Activated CD8-positive, alpha-beta memory T cell treated with anti-CD3 and anti-CD28 coated beads, Interleukin-2, amount 10 ng/mL, durations not matched to agents 7 days and 5 days (primary cell): ENCODE data around the gene C17orf113. TPM values are rescaled to one million over a fixed set of nuclear protein-coding genes. Genes with fewer than 3 reads are reported as not detected.

Experiments
- ATAC-seq: fragments of 150-1000 bp; cut with Tn5 transposase; one replicate; pipeline ENCODE4 v1.10.0; 2021; ENCODE audit warnings: moderate library complexity
- CTCF ChIA-PET: fragments of 350-600 bp; sonication (Branson Sonifier 250); formaldehyde crosslinking; loops from one replicate; lab custom pipeline; 2021; ENCODE audit warnings: antibody characterized with exemption; lab: Charles Lee
- DNase-seq: peaks from one replicate; pipeline ENCODE4 v3.0.0-alpha.2; 2020
- H3K27ac Mint-ChIP-seq: one replicate; pipeline ENCODE4 v1.8.0; 2021; ENCODE audit warnings: mild to moderate bottlenecking, mixed read lengths
- H3K27me3 Mint-ChIP-seq: one replicate; pipeline ENCODE4 v1.8.0; 2021; ENCODE audit warnings: mixed read lengths
- H3K36me3 Mint-ChIP-seq: one replicate; pipeline ENCODE4 v1.8.0; 2021; ENCODE audit warnings: mild to moderate bottlenecking, mixed read lengths
- H3K4me1 Mint-ChIP-seq: one replicate; pipeline ENCODE4 v1.8.0; 2021; ENCODE audit warnings: mixed read lengths
- H3K4me3 Mint-ChIP-seq: one replicate; pipeline ENCODE4 v1.8.0; 2021; ENCODE audit warnings: mild to moderate bottlenecking, moderate library complexity, mixed read lengths
- H3K9me3 Mint-ChIP-seq: one replicate; pipeline ENCODE4 v1.8.0; 2022; ENCODE audit warnings: low read depth, mixed read lengths
- total RNA-seq, 2 experiments: library from RNA; stranded (reverse); gene quantifications; one replicate each; pipeline ENCODE4 v1.2.3, GENCODE V29; 2021

C17orf113 gene
- total RNA-seq, 2 experiments from 2014 or later: 0.14 to 0.23 TPM

DNA sequence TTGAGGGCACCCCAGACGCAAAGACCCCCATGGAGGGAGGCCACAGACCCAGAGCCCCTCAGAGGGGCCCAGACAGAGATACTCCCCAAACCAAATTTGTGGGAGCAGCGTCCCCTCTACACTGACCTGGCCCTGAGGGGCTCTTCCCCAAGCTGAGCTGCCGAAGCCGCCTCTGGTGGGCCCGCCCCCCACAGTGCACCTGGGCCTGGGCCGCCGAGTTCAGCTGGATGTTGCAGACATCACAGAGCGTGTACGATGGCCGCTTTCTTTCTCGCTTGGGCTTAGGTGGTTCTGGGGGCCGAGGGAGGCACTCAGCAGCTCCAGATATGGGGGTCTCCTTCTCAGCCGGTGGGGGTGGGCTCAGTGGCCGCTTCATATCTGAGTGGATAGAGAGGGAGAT is 12.3 kb upstream of the C17orf113 start:
- ATAC-seq: no peak
- H3K27ac Mint-ChIP-seq: no peak overlapping the region
- no peak for DNase-seq
- H3K4me1 Mint-ChIP-seq: peaks cover 22% of the 10 kb centered on the region
- no peak overlapping the region for H3K4me3 Mint-ChIP-seq
- CTCF ChIA-PET: interaction anchor here (0.8 to 2.2 kb wide), 3 partner anchors 42 to 74 kb away, joined by 3 to 8 read pairs (median 3); partner anchors contain the start of gene NKIRAS2
- no peaks in the 10 kb centered on the region for H3K27me3 Mint-ChIP-seq
- no peaks in the 10 kb centered on the region for H3K36me3 Mint-ChIP-seq
- H3K9me3 Mint-ChIP-seq: no peaks in the 10 kb centered on the region

DNA sequence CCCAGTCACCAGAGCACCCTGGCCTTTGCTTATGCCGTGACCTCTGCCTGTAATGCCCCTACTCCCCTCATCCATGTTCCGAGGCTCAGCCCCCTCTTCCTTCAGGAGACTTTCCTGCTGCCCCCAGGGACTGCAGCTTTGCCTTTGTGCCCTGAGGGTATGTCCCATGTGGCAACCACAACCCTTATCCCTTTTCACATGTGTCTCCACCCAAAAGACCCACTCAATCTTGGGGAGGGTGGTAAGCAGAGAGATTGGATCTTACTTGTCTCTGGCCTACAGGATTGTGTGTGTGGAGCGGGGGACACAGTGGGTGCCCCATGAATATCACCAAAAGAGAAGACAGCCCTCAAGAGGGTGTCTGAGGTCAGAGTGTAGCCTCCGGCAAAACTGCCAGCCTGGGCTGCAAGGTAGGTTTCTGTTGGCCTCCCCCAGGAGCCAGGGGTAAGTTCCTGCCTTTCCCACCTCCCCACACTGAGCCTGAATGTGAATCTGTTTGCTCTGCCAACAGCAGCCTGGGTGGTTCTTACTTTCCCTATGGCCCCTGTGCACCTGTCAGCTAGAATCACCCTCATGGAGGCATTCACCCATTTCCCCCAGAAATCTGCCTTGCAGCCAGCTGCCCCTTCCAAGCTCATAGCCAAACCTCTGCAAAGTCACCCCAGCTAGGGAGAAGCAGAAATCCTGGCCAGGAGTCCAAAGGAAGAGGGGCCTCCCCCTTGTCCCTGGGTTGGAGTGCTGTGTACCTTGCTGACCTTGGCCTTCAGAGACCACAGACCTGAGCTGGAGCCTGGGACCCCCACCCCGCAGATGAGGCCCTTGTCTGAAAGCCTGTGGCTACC is 11.5 kb upstream of the C17orf113 start:
- Mint-ChIP-seq H3K36me3 (no peaks in the 10 kb centered on the region), H3K4me1 (peaks cover 22% of the 10 kb centered on the region), H3K9me3 (no peaks in the 10 kb centered on the region), H3K27me3 (no peaks in the 10 kb centered on the region), H3K27ac (no peak overlapping the region), H3K4me3 (no peak overlapping the region)
- DNase-seq (no peak), ATAC-seq (no peak)
- CTCF ChIA-PET: interaction anchor here (1.2 to 2.2 kb wide), 4 partner anchors 37 to 99 kb away, joined by 3 to 8 read pairs (median 3); partner anchors contain the start of gene NKIRAS2

DNA sequence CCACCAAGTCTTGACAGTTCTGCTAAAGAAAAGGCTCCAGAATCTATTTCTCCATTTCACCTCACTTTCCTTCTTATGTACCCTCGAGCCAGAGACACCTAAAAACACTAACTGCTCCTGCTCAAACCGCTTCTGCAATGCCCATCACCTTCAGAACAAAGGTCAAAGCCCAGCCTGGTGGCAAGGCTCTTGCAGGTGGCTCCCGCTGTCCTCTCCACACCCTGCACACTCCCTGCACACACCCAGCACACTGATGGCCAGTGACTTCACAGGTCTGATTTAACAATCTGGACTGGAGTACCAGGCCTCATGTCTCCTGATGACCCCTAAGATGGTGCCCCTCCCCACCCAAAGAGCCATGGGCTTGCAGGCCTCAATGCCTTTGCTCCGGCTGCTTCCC is 9.8 kb upstream of the C17orf113 start:
- Mint-ChIP-seq H3K4me3 (no peak overlapping the region), H3K9me3 (no peaks in the 10 kb centered on the region), H3K27me3 (peaks cover 2% of the 10 kb centered on the region), H3K4me1 (peaks cover 21% of the 10 kb centered on the region), H3K27ac (no peak overlapping the region), H3K36me3 (no peaks in the 10 kb centered on the region)
- no peak for ATAC-seq
- DNase-seq: no peak
- CTCF ChIA-PET: interaction anchor here (0.9 kb wide), 1 partner anchor 252 kb away, joined by 3 read pairs; no protein-coding TSS in a partner anchor

DNA sequence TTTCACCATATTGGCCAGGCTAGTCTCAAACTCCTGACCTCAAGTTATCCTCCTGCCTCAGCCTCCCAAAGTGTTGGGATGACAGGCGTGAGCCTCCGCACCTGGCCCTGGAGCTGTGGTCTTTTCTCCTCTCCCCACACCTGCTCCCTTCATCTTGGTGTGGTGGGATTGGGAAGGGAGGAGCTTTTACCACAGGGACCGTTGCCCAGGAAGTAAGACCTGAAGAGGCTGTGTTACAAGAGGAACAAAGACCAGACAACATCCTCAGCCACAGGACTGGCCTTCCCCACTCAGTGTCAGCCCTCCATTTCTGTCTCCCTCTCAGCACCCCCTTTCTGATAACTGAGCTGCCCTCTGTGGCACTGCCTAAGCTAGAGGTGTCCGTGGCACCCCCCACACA is 9.4 kb upstream of the C17orf113 start:
- peaks cover 17% of the 10 kb centered on the region for H3K4me1 Mint-ChIP-seq
- ATAC-seq: no peak
- H3K9me3 Mint-ChIP-seq: no peaks in the 10 kb centered on the region
- H3K27me3 Mint-ChIP-seq: peaks cover 6% of the 10 kb centered on the region
- no peaks in the 10 kb centered on the region for H3K36me3 Mint-ChIP-seq
- H3K4me3 Mint-ChIP-seq: no peak overlapping the region
- CTCF ChIA-PET: interaction anchor here (0.9 kb wide), 1 partner anchor 252 kb away, joined by 3 read pairs; no protein-coding TSS in a partner anchor
- no peak overlapping the region for H3K27ac Mint-ChIP-seq
- DNase-seq: no peak

DNA sequence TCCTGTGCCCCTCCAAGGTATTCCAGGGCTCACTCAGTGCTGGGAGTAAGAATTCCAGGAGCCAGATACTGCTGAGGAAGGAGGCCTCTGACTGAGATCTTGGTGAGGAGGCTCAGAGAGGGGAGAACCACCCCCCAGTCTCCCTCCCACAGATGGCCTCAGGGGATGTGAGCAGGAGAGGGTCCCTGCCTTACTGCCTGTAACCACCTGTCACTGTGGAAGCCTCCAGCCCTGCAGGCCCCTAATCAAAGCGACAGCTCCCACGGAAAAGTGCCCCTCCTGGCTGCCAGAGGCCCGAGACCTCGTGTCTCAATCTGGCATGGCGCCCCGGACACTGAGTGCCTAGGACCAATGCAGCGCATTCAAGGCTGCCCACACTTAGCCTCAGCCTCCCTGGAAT is 7.7 kb upstream of the C17orf113 start:
- no peak overlapping the region for H3K4me3 Mint-ChIP-seq
- peaks cover 17% of the 10 kb centered on the region for H3K27me3 Mint-ChIP-seq
- H3K9me3 Mint-ChIP-seq: no peaks in the 10 kb centered on the region
- DNase-seq: no peak
- no peak for ATAC-seq
- peaks cover 2% of the 10 kb centered on the region for H3K4me1 Mint-ChIP-seq
- CTCF ChIA-PET: interaction anchor here (1.3 kb wide), 1 partner anchor 33 kb away, joined by 3 read pairs; no protein-coding TSS in a partner anchor
- no peak overlapping the region for H3K27ac Mint-ChIP-seq
- no peaks in the 10 kb centered on the region for H3K36me3 Mint-ChIP-seq

DNA sequence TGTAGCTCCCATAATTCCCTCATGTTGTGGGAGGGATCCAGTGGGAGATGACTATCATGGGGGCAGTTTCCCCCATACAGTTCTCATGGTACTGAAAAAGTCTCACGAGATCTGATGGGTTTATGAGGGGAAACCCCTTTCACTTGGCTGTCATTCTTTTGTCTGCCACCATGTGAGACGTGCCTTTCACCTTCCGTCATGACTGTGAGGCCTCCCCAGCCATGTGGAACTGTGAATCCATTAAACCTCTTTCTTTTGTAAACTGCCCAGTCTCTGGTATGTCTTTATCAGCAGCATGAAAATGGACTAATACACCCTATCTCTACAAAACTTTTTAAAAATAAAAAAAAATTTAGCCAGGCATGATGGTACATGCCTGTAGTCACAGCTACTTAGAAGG is 6.2 kb upstream of the C17orf113 start:
- H3K4me1 Mint-ChIP-seq: no peaks in the 10 kb centered on the region
- no peak overlapping the region for H3K27ac Mint-ChIP-seq
- no peaks in the 10 kb centered on the region for H3K36me3 Mint-ChIP-seq
- ATAC-seq (no peak), DNase-seq (no peak)
- peaks cover 30% of the 10 kb centered on the region for H3K27me3 Mint-ChIP-seq
- H3K4me3 Mint-ChIP-seq: no peak overlapping the region
- no peaks in the 10 kb centered on the region for H3K9me3 Mint-ChIP-seq
- CTCF ChIA-PET: no interaction called here

DNA sequence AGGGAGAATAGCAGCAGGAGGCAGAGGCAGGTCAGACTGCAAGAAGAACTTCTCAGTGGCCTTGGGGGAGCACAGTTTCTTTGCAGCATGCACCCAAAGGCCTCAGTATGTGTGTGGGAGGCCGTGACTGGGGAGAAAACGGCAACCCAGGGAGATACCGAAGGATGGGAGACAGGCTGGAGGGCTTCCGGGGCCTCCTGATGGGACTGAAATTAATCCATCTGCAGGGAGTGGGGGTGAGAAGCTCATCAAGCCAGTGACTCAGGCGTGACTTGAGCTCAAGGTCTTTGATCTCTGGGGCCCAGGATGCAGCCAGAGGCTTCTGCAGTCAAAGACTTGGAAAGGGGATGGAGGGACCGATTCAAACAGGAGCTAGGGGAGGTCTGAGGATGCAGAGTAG is 5.1 kb upstream of the C17orf113 start:
- Mint-ChIP-seq H3K27me3 (peaks cover 40% of the 10 kb centered on the region), H3K36me3 (no peaks in the 10 kb centered on the region), H3K9me3 (no peaks in the 10 kb centered on the region), H3K4me1 (peaks cover 2% of the 10 kb centered on the region), H3K4me3 (no peak overlapping the region), H3K27ac (no peak overlapping the region)
- DNase-seq (no peak), ATAC-seq (no peak)
- CTCF ChIA-PET: interaction anchor here (0.6 to 1.0 kb wide), 3 partner anchors 12 to 63 kb away, joined by 3 to 4 read pairs (median 3); partner anchors contain the start of gene DNAJC7

DNA sequence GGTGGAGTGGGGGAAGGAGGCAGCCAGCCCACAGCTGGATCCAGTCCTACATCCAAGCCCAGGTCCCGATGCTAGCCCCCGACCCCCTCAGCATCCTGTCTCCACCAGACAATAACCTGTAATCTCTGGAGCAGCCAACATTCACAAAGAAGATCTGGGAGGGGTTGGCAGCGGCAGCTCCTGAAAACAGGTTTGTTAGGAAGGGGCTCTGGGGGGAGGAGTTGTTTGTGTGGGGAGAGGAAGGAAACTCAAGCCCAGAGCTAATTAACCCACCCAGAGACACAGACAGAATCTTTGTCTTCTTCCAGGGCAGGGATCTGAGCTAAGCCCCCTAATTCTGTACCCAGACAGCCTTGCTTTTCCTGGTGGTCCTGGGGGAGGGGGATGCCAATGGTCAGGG is 4.6 kb upstream of the C17orf113 start:
- CTCF ChIA-PET: interaction anchor here (0.6 to 1.0 kb wide), 3 partner anchors 13 to 63 kb away, joined by 3 to 4 read pairs (median 3); partner anchors contain the start of gene DNAJC7
- DNase-seq: no peak
- peaks cover 41% of the 10 kb centered on the region for H3K27me3 Mint-ChIP-seq
- no peaks in the 10 kb centered on the region for H3K36me3 Mint-ChIP-seq
- no peak overlapping the region for H3K4me3 Mint-ChIP-seq
- no peak overlapping the region for H3K27ac Mint-ChIP-seq
- H3K9me3 Mint-ChIP-seq: no peaks in the 10 kb centered on the region
- no peak for ATAC-seq
- peaks cover 2% of the 10 kb centered on the region for H3K4me1 Mint-ChIP-seq

DNA sequence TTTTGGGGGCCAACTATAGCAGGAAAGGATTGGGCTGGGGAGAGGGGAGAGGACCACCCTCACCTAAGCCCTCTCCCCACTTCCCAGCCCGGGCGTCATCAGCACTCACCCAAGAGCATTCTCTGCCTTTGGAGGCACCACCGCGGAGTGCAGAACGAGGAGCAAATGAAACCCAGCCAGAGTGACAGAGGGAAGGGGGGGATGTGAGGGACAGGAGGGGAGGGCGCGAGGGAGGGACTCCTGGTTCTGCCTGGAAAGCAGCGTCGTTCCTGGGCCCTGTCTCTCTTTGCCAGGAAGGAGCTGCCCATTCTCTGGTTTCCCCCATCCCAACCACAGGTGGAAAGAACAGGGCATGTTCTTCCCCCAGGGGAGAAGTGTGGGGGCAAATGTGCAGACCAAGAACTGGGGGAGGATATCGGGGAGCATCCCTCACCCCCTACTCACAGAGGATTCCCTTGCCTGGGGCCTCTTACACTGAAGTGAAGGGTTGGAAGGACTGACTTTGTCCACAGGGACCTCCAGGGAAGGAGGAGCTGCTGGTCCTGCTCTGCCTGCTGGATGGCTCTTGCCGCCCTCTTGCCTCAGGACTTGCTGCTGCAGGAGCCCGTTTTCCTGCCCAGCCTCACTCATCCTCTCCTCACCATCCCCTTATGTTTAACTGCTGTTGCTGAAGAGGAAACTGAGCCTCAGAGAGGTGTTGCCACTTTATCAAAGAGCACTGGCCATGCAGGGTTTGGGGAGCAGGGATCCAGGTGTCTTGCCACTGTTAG is 3.5 kb upstream of the C17orf113 start:
- Mint-ChIP-seq H3K36me3 (no peaks in the 10 kb centered on the region), H3K4me1 (peaks cover 4% of the 10 kb centered on the region), H3K4me3 (no peak overlapping the region), H3K9me3 (no peaks in the 10 kb centered on the region), H3K27ac (no peak overlapping the region), H3K27me3 (peaks cover 51% of the 10 kb centered on the region)
- ATAC-seq (no peak), DNase-seq (no peak)
- CTCF ChIA-PET: interaction anchor here (1.0 kb wide), 1 partner anchor 47 kb away, joined by 3 read pairs; no protein-coding TSS in a partner anchor

DNA sequence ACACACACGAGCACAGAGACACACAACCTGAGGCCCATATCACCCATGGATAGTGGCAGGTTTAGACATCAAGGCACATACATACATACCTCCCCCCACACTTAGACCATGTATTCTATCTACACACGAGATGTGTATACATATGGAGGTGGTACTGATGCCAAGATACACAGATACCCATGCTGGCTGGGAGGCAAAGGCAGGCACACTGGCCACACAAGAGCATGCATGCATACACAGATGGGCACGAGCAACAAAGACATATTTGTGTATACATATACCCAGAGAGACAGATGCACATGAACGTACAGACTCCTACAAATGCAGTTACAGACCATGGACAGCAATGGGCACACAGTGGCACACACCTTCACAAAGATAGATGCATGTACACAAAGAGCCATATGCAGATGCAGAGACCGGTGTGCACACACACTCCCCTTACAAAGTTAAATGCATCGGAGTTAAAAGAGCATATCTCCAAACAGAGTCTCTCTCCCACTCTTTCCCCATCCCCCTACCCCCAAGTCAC is 2.0 kb upstream of the C17orf113 start:
- CTCF ChIA-PET: no interaction called here
- no peak overlapping the region for H3K4me3 Mint-ChIP-seq
- no peak overlapping the region for H3K27ac Mint-ChIP-seq
- ATAC-seq (no peak), DNase-seq (no peak)
- no peaks in the 10 kb centered on the region for H3K9me3 Mint-ChIP-seq
- no peaks in the 10 kb centered on the region for H3K36me3 Mint-ChIP-seq
- H3K4me1 Mint-ChIP-seq: peaks cover 4% of the 10 kb centered on the region
- peaks cover 55% of the 10 kb centered on the region for H3K27me3 Mint-ChIP-seq

DNA sequence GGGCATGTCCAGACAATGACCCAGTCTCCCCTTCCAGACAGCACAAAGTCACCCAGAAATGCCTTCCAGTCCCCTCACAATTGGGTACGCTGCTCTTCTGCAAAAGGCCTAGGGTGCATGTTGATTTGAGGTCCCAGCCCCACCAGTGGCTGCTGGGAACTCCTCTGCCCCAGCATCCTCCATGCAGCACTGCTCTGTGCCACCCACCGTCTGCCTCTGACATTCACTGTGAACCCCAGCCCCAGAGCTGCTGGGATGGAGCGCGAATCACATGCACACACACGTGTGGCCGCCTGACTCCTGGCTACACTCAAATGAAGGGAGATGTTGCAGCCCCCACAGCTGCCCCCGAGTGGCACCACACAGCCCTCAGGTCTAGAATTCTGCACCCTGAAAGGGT is 1.2 kb upstream of the C17orf113 start:
- no peaks in the 10 kb centered on the region for H3K9me3 Mint-ChIP-seq
- ATAC-seq: no peak
- H3K4me1 Mint-ChIP-seq: peaks cover 4% of the 10 kb centered on the region
- no peak for DNase-seq
- no peak overlapping the region for H3K27ac Mint-ChIP-seq
- CTCF ChIA-PET: interaction anchor here (0.8 to 1.1 kb wide), 4 partner anchors 25 to 68 kb away, joined by 3 to 6 read pairs (median 4); no protein-coding TSS in a partner anchor
- H3K36me3 Mint-ChIP-seq: no peaks in the 10 kb centered on the region
- peaks cover 55% of the 10 kb centered on the region for H3K27me3 Mint-ChIP-seq
- H3K4me3 Mint-ChIP-seq: no peak overlapping the region

DNA sequence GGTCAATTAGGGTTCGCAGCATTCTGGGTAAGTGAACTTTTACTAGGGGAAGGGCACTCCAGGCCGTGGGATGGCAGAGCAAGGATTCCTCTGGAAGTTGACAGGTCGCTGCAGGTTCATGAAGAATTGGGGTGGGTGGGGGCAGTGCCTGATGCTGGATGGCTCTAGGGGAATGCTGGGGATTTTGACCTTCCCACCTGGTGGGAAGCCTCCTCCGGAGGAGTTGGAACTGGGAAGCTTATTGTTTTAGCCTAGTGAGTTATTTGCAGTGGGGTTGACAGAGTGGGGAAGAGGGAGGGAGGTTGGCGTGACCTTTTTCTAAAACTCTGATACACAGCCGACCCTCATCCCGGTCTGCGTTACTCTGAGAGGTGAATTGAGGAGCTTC is 606 bp upstream of the C17orf113 start:
- CTCF ChIA-PET: interaction anchor here (0.8 to 1.1 kb wide), 5 partner anchors 26 to 69 kb away, joined by 3 to 6 read pairs (median 3); no protein-coding TSS in a partner anchor
- H3K27ac Mint-ChIP-seq: no peak overlapping the region
- no peaks in the 10 kb centered on the region for H3K9me3 Mint-ChIP-seq
- H3K4me3 Mint-ChIP-seq: peak overlapping the region; percentile 50
- H3K27me3 Mint-ChIP-seq: peaks cover 55% of the 10 kb centered on the region
- no peaks in the 10 kb centered on the region for H3K36me3 Mint-ChIP-seq
- ATAC-seq: no peak
- no peak for DNase-seq
- H3K4me1 Mint-ChIP-seq: peaks cover 4% of the 10 kb centered on the region
